KOPT-K1 (cell line): ENCODE results near the gene GGACT.

ENCODE experiments used
- H3K27ac ChIP-seq: fragments of 200-600 bp; sonication (generic); 2 replicates; pipeline ENCODE4 v1.5.1; 2016; ENCODE audit warnings: antibody characterized with exemption, mild to moderate bottlenecking, low read depth, low read length; ENCODE audit not compliant: poor library complexity, severe bottlenecking
- H3K36me3 ChIP-seq: fragments of 200-600 bp; sonication (generic); 2 replicates; pipeline ENCODE4 v1.5.1; 2017; ENCODE audit warnings: antibody characterized with exemption, mild to moderate bottlenecking, low read length, moderate library complexity; ENCODE audit not compliant: insufficient read depth
- H3K9me3 ChIP-seq: fragments of 200-600 bp; sonication (generic); 2 replicates; pipeline ENCODE4 v1.5.1; 2017; ENCODE audit warnings: antibody characterized with exemption, low read length, mild to moderate bottlenecking; ENCODE audit not compliant: insufficient read depth, poor library complexity, severe bottlenecking

The GGACT gene

GRCh38 chr13:100610391-100611347, 22.1 kb upstream of the GGACT start:
- Histone ChIP-seq H3K27ac (no peak overlapping the region), H3K36me3 (peaks cover 19% of the 10 kb centered on the region), H3K9me3 (no peaks in the 10 kb centered on the region)

GRCh38 chr13:100608906-100609305, 20.3 kb upstream of the GGACT start:
- Histone ChIP-seq H3K9me3 (no peaks in the 10 kb centered on the region), H3K36me3 (peaks cover 19% of the 10 kb centered on the region), H3K27ac (no peak overlapping the region)

- no peaks in the 10 kb centered on the region for H3K9me3 ChIP-seq
- H3K36me3 ChIP-seq, result peaks cover 19% of the 10 kb centered on the region
- no peak overlapping the region for H3K27ac ChIP-seq
Observed at GRCh38 chr13:100608489-100608888, 19.9 kb upstream of the GGACT start.

- Histone ChIP-seq H3K36me3 (peaks cover 10% of the 10 kb centered on the region; the same call in 1 of the 2 replicates), H3K9me3 (no peaks in the 10 kb centered on the region), H3K27ac (no peak overlapping the region)
Observed at GRCh38 chr13:100604918-100605710, 16.5 kb upstream of the GGACT start.

GRCh38 chr13:100602493-100603111, 14.0 kb upstream of the GGACT start:
- Histone ChIP-seq H3K9me3 (no peaks in the 10 kb centered on the region), H3K27ac (no peak overlapping the region), H3K36me3 (0 out of 2 replicates have a peak, but pooled peaks cover 5% of the 10 kb centered on the region)

GRCh38 chr13:100601716-100602115, 13.1 kb upstream of the GGACT start:
- no peak overlapping the region for H3K27ac ChIP-seq
- H3K36me3 ChIP-seq, result 0 out of 2 replicates have a peak, but pooled peaks cover 2% of the 10 kb centered on the region
- H3K9me3 ChIP-seq, result no peaks in the 10 kb centered on the region

GRCh38 chr13:100600915-100601314, 12.3 kb upstream of the GGACT start:
- H3K27ac ChIP-seq, result no peak overlapping the region
- H3K9me3 ChIP-seq, result no peaks in the 10 kb centered on the region
- H3K36me3 ChIP-seq, result no peaks in the 10 kb centered on the region

GRCh38 chr13:100600461-100600860, 11.9 kb upstream of the GGACT start:
- H3K9me3 ChIP-seq, result no peaks in the 10 kb centered on the region
- H3K27ac ChIP-seq, result no peak overlapping the region
- H3K36me3 ChIP-seq, result no peaks in the 10 kb centered on the region

- no peaks in the 10 kb centered on the region for H3K9me3 ChIP-seq
- H3K36me3 ChIP-seq, result no peaks in the 10 kb centered on the region
- no peak overlapping the region for H3K27ac ChIP-seq
Observed at GRCh38 chr13:100597253-100597652, 8.7 kb upstream of the GGACT start.

- H3K27ac ChIP-seq, result no peak overlapping the region
Observed at GRCh38 chr13:100596516-100596915, 7.9 kb upstream of the GGACT start.

GRCh38 chr13:100594731-100595130, 6.1 kb upstream of the GGACT start:
- Histone ChIP-seq H3K36me3 (no peaks in the 10 kb centered on the region), H3K27ac (no peak overlapping the region), H3K9me3 (no peaks in the 10 kb centered on the region)

More at GRCh38 chr13:100596516-100596915, 7.9 kb upstream of the GGACT start:
- no peaks in the 10 kb centered on the region for H3K9me3 ChIP-seq
- no peaks in the 10 kb centered on the region for H3K36me3 ChIP-seq

- Histone ChIP-seq H3K36me3 (no peaks in the 10 kb centered on the region), H3K27ac (no peak overlapping the region), H3K9me3 (no peaks in the 10 kb centered on the region)
Observed at GRCh38 chr13:100594255-100594654, 5.7 kb upstream of the GGACT start.

GRCh38 chr13:100589178-100589725, 663 bp upstream of the GGACT start:
- Histone ChIP-seq H3K27ac (peak overlapping the region; percentile 75), H3K36me3 (no peaks in the 10 kb centered on the region)

GRCh38 chr13:100584896-100585295, 3.7 kb downstream of the GGACT start:
- H3K9me3 ChIP-seq, result no peaks in the 10 kb centered on the region
- no peaks in the 10 kb centered on the region for H3K36me3 ChIP-seq
- no peak overlapping the region for H3K27ac ChIP-seq

More at GRCh38 chr13:100589178-100589725, 663 bp upstream of the GGACT start:
- H3K9me3 ChIP-seq, result no peaks in the 10 kb centered on the region
